HG03378 (cell line): ENCODE data around the gene HJURP.

ENCODE experiments used
- ATAC-seq: cut with Tn5 transposase; IDR thresholded peaks from one replicate; pipeline ENCODE4 v1.9.1; 2021; ENCODE audit warnings: mild to moderate bottlenecking, moderate library complexity; ENCODE audit not compliant: unreplicated experiment

The HJURP gene

GRCh38 chr2:233795735-233796171 is 58.6 kb downstream of the HJURP start:
- ATAC-seq: no peak

- ATAC-seq: no peak
Measured at GRCh38 chr2:233794128-233794658, 60.1 kb downstream of the HJURP start.

GRCh38 chr2:233793465-233794127 is 60.7 kb downstream of the HJURP start:
- no peak for ATAC-seq

- ATAC-seq: no peak
Measured at GRCh38 chr2:233792720-233793119, 61.6 kb downstream of the HJURP start.

GRCh38 chr2:233791883-233792329 is 62.4 kb downstream of the HJURP start:
- ATAC-seq: no peak

- no peak for ATAC-seq
Measured at GRCh38 chr2:233791151-233791882, 63.0 kb downstream of the HJURP start.

- ATAC-seq: no peak
Measured at GRCh38 chr2:233789554-233789953, 64.8 kb downstream of the HJURP start.
